NCI-H1417 treated with DMSO at 0.1 percent for 48 hours (cell line): Measurements from ENCODE around the gene NHS.
"Not testable (repeated sequence)": the region's sequence is repeated elsewhere in the genome, so short reads cannot be mapped to it uniquely, and the experiment has no call there.

Experiments
- DNase-seq: peaks from one replicate; lab custom pipeline; 2025; lab: John Stamatoyannopoulos, UW

NHS gene

DNA sequence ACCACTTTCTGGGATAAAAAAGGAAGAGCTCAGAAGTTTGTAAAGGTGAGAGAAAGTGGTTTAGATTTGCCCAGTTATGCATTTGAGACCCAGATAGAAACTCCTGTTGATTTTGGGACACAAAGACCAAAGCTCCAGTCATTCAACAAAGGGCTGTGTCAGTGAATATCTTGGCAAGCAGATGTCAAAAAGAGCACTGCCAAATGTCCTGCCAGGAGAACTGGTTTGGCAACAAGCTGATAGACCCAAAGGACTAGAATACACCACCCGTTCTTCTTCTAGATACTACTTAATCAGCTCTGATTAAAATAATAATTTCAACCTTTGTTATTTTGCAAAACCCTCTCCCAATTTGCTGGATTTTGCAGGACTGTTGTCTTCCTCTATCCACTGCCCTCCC, 121.4 kb downstream of the NHS start:
- DNase-seq: no peak

DNA sequence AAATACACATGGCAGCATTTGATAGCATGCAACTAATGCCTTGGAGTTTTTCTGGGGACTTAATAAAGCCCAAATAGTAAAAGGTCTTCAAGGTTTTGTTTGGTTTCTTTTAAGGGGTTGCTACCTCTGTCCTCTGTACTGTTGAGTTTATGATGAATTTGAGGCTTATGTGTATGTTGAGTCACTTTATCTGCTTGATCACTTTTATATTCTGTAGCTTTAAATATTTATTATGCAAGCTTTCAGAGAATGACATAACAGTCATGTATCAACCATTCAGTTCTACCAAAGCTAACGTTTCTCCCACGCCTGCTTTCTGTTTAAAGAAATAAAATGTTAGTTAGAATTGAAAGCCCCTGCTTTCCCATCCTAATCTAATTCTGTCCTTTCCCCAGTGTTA, 122.2 kb downstream of the NHS start:
- DNase-seq: no peak

DNA sequence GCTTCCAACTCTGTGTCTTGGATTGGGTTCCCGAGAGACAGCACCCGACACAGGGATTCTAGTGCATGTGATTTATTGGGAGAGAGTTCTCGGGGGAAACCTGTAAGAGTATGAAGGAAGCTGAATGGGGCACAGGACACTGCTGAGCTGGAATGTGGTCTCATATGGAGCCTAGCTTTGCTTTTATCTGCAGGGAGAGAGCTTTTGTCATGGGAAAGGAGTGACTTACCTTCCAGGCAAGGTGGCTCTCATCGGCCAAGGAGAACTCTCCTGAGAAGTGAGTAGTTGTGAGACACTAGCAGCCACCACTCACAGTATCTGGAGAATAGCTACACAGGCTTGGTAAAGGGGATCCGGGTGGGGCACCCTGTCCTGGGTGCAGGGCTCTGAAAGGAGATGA, 124.5 kb downstream of the NHS start:
- DNase-seq: no peak

DNA sequence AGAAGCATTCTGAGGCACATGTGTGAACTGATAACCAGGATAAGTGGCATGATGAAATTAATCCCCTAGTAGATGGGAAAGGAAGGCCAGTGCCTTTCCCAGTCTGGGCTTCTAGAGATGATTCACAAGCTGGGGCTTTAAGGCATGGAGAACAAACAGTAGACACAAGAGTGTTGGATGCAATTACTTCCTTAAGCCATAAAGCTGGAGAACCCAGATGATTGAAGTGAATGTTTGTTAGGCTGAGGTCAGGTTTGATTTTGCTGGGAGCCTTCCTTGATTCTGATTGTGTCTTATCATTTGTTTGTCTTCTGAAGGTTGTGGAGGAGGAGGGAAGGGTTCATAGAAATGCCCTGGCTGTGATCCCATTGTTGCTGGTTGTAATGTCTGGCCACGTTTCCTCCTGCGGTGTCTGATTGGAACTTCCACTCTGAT, 125.2 kb downstream of the NHS start:
- DNase-seq: no peak

DNA sequence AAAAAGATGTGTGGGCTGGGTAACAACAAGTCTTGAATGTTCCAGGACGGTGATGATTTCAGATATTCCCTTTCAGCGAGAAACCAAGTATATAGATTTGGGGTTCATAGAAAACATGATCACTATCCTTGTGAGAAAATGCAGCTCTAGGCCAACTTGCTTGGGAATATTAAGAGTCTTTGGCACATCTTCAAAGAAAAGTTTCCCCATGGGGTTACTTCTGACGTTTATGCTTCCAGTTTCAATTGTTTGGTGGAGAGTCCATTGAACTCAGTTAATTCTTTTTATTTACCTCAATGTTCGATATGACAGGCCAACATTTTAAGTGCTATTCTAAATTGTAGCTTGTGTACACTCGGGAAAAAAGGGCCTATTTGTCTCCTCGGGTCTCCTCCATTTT, 126.7 kb downstream of the NHS start:
- no peak for DNase-seq

DNA sequence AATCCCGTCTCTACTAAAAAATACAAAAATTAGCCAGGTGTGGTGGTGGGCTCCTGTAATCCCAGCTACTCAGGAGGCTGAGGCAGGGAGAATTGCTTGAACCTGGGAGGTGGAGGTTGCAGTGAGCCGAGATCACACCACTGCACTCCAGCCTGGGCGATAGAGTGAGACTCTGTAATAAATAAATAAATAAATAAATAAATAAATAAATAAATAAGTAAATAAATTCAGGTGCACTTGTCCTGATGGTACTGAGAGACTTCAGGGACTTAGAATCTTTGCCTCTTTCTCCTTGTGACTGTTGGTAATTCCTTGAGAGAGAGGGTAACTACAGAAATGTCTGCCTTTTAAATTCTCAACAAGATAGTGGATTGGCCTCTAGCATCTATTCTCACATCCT, 131.4 kb downstream of the NHS start:
- not testable (repeated sequence) for DNase-seq

DNA sequence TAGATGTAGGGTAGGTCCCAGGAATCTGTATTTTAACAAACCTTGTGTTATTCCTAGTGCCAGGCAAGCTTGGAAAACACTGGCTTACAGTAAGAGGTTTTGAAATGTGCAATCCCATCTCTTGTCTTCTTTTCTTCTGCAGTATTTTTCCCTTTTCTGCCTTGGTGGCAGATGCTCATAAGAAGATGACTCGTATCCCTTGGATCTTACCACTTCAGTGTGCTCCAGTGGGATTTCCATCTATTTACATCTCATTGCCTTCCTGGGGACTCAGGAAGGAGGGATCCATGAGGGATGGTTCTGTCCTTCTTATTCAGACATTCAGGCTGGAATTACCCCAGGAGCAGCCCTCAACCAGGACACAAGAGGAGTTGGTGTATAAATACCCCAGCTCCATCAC, 136.6 kb downstream of the NHS start:
- no peak for DNase-seq

DNA sequence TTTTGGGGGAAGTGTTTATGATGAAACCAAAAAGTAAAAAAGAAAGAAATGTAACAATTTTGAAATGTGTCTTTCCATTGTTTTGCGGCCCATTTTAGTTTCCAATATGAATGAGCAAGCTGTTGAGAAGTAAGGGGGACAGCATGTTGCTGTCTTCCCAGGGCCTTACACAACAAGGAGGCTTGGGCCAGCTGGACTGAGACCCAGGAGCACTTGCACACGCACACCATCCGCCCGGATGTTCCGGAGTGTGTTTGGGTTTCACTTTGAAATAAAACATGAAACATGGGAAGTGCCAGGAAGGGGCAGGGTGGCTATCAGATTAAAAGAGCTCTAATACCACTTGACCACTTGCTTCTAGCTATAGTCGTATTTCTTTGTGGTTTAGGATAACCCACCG, 144.4 kb downstream of the NHS start:
- DNase-seq: no peak

DNA sequence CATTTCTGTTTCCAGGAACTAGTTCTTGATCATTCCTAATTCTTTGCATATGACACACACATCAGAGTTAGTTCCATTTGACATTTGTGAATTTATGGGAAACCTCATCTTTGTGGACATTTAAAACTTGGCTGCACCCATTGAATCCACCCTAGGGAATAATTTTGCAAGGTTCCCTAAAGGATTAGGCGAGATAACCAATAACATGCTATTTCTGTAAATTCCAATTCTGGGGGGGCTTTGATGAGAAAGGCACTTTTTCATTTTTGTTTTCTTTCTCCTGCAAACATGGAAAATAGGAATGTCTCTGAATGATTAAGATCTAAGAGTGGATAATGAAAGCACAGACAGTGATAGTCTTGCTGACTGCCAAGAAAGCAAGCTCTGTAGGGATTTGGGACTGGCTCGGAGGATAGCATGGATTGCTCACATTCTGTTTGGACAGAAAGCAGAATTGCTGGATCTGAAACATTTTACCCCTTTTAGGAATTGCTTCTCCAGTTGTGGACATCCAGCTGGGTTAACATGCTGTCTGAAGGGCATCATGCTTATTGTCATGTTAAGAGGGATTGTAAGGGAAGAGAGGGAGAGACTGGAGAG, 145.1 kb downstream of the NHS start:
- no peak for DNase-seq

DNA sequence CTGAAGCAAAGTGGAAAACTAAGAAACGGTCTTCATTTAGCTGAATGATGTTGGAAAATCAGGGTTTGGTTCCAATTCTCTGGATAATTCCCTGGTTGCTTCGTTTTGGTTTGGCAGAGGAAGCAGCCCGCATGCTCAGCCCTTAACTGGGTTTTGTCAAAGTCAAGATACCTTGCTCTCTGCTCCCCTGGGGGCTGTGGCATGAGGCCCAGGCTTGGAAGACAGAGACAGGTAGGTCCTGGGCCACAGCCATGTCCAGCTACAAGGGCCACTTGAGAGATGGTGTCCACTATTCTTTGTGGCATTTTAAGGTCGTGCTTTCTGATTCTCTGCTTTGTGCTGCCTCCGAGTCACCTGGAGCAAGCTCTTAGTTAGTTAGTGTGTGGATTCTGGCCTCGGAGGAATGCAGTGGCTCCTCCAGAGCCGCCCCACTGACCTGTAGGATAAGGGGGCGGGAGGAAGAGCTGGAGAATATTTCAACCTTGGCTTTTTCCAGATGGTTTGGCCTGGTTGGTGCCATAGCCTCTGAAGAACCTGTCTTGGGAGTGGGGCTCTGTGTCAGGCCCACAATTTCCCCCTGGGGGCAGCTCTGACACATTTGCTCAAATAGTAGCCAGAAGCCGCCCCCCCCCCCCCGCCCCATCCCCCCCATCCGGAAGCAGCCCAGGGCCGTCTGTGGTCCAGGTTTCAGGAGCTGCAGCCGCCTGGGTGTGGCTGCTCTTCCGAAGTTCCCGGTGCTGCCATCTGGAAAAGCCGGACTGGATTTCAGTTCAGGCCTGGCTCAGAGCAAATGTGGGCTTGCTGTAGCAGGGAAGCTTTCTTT, 147.1 kb downstream of the NHS start:
- DNase-seq: no peak

DNA sequence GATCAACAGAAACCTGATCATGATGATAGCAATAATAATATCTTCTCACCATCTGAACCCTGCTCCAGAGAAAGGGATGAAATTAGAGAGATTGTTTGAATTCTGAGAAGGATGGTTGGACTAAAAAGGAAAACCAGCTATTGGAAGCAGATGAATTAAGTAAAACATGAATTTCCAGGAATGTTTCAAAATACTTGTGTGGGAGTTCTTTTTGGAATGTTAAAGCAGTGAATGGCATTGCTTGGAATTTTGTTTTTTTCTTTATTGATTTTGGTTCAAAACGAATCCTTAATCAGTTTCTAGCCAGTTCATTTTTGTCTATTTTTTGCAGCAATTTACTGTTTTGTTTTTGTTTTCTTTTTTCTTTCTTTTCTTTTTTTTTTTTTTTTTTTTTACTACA, 150.3 kb downstream of the NHS start:
- DNase-seq: no peak

DNA sequence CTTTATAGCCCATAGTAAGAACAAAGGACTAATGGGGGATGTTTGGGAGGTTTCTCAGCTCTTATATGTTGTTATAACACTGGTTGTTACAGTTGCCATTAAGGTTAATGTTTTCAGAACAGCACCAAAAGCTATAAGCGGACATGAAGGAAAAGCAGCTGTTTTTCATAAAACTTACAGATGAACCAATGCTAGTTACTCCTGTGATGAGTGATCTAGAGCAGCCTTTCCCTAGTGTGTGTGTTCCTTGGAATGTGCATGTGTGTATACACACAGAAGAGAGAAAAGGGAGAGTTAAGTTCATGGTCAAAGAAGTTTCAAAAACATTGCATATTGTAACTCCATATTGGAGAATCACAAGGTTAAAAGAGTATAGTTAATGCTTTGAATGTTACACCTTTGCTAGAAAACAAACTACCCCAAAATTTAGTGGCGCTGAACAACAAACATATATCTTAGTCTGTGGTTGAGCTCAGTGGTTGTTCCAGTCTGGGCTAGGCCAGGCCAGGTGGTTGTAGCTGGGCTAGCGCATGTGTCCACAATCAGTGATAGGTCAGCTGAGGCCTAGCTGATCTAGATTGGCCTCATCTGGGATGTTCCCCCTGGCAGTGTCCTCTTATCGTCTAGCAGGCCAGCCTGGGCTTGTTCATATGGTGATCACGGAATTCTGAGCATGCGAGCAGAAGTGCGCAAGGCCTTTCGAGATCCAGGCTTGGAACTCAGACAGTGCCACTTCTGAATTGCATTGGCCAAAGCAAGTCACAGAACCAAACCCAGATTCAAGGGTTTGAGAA, 151.0 kb downstream of the NHS start:
- no peak for DNase-seq

DNA sequence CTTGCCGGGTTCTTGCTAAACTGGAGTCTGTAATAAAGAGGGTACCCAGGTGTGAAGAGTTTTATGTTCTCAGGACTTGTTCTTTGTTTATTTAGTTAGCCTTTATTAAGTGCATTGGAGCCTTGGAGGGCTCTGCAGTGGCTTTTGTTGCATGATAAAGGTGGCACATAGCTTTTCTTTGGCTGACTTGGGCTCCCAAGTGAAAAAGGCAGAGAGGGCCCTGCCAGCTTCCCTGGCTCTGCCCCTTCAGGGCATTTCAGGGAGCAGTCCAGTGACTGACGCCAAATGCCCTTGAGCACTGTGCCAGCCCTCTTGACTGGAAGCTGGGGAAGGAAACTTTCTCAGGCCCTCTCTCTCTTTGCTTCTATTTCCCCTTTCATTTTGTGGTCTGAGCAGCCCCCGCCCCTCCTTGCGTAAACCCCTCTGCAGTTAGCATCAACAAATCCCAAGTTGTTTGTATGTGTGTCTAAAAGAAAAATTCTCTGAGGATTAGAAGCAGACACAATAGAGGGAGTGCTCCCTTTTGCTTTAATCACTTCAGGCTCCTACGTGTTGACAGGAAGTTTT, 152.2 kb downstream of the NHS start:
- DNase-seq: no peak

DNA sequence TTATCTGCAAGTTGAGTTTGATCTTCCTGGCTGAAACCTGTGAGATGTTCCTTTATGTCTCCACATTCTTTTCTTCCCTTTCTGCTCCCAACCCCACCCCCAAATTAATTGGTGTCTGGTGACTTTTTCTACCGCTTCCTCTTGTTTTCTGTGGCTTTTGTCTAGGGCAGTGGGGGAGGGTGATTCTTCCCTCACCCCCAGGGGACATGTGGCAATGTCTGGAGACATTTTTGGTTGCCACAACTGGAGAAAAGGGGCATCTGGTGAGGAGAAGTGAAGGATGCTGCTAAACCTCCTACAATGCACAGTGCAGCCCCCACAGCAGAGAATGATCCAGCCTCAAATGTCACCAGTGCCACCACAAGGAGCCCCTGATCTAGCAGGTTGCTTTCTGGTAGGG, 152.9 kb downstream of the NHS start:
- DNase-seq: no peak

DNA sequence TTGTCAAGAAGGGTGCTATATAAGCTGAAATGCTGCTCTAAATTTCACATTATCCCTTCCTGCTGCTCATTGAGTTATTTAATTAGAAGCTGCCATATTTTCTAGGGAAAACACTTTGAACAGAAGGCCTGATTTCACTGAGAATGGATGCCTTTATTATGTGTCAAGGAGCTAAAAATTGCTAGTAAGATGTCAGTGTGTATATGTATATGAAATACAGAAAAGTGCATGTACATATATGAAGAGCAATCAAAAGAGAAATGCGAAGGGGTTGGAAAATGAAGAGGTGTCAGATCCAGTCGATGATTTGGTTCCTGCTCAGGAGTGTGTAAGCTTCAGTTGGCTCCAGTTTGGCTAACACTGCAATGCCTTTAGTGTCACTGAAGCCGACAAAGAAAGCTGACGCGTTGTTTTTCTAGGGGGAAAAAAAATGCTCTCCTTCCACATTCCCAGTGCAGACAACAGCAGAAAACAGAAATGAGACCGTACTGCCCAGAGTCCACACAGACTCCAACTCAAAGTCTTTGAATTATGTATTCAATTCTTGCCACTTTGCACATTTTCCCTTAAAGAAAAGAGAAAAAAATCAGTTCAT, 154.2 kb downstream of the NHS start:
- no peak for DNase-seq

DNA sequence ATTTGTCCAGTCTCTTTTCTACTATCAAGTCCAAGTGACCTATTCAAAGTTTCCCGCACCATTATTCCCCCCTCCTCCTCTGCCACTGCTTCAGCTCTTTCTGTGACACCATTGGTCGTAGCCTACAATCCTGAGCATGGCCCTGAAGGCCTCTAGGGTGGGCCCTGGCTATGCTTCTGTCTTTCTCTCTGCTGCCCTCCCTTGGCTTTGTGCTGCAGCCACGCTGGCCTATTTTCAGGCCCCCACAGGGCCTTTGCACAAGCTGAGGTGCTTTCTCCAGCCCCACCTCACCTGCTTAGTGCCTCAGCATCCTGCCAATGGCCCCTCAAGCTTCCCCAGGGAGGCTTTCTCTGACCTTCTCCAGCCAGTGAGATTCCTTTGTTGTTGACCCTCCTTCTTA, 156.5 kb downstream of the NHS start:
- DNase-seq: no peak

DNA sequence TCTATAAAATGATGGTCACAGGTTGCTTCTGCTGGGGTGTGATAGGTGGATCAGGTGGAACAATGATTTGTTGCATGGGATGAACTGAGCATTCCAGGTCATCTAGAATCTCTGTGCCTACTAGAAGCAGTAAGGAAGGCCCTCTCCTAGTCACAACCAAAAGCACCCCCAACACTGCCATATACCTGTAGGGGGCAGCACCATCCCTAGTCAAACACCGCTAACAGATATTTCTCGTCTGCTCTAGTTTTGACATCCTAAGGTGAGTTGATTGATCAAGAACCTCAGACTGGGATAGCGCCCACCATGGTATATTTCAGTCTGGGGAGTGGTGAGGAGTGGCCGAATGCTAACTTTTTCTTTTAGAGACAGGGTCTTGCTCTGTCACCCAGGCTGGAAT, 160.2 kb downstream of the NHS start:
- DNase-seq: no peak

DNA sequence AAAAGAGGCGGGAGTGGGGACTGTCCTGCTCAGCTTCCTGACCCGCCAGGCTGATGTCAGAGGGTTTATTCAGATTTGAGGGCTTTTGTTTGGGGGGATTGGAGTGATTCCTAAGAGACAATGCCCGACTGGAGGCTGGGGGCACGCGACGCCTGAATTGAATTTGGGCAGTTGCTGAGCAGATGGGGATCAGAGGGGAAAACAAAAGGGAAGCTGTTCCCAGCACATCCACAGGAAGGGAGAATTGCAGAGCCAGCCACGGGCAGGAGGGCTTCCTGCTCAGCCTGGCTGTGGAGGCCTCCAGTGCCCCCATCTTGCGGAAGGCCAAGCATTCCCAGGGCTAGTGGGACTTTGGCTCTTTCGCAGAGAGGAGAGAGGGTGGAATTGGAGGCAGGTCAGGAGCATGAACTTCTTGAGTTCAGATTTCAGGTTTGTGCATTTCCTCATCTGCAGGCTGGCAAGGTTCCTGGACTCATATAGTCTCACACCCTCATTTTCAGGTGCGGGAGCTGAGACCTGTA, 162.8 kb downstream of the NHS start:
- no peak for DNase-seq

DNA sequence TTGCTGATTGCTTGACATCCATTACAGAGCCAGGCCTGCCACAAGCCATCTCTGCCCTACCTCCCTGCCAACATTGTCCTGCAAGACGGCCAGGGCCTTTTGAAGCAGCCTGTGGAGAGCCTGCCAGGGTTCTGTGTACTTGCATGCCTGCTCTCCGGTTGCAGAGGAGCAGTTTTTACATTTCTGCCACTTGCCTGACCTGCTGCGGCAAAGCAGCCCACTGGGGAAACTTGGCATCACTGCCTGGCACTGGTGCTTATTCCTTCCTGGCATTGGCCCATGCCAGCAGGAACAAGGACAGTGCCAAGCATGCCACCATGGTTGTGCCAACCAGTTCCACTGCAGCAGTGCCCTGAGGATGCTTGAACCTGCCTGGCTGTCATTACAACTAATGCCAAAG, 167.1 kb downstream of the NHS start:
- no peak for DNase-seq

DNA sequence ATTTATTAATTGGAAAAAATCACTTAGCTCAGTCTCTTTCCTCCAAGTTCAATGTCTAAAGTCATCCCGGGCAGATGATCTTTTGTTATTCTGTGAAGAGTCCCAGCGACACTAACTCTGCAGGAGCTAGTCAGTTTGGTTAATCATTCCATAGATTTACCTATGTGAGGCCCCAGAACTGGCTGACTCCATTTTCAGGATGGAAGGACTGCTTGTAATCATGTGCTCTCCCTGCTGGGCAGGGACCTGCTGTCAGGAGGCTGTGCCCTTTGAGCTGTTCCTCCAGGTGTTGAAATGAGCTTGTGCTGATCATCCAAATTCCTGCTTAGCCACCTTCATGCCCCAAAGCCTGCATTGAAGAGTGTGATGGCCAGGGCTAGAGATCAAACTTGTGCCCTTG, 169.8 kb downstream of the NHS start:
- no peak for DNase-seq

DNA sequence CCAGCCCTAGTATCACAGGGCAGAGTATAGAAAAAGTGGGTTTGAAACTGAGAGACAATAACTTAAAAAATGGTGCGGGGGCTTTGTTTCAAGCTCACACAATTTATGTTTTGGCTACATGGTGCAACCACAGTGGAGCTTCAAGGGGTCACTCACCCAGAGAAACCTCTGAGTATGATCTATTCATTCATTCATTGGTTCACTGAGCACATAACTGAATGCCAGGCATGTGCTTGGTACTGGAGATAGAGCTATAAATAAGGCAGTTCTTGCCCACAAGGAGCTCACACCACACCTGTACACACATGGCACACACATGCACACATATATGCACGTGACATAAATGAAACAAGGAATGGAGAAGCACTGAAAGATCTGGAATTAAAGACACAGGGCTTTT, 171.4 kb downstream of the NHS start:
- DNase-seq: no peak

DNA sequence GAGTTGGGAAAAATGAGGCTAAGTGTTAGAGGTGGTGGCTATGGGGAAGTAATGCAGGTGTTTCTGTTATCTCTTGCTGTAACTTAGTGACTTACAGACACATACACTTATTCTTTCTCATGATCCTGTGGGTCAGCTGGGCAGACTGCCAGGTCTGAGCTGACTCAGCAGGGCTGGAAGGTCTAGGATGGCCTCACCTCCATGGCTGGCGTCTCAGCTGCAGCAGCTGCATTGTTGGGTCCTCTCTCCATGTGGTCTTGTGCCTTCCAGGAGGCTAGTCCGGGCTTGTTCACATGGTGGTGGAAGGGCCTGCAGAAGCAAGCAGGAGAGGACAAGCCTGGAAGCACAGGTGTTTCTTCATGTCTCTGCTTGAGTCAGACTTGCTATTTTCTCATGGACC, 172.7 kb downstream of the NHS start:
- DNase-seq: no peak
